Astrocyte (in vitro differentiated cells and primary cell): Measurements from ENCODE around the gene CYP27A1. TPM values are rescaled to one million over a fixed set of nuclear protein-coding genes. Genes with fewer than 3 reads are reported as not detected.

ENCODE experiments used
- DNase-seq: peaks from one replicate; pipeline ENCODE4 v3.0.0-alpha.2; 2010; ENCODE audit warnings: low read depth
- FAIRE-seq: peaks from 2 replicates; lab custom pipeline; 2011; peaks lifted over from hg19 to GRCh38; lab: Jason Lieb, UNC
- H2AFZ ChIP-seq: 2 replicates; pipeline ENCODE4 v1.6.0; 2012; ENCODE audit warnings: low read depth, low read length, inconsistent platforms
- H3K27ac ChIP-seq: 2 replicates; pipeline ENCODE4 v1.5.1; 2011; ENCODE audit warnings: low read depth, low read length, inconsistent platforms
- H3K27me3 ChIP-seq: 2 replicates; pipeline ENCODE4 v1.6.0; 2011; ENCODE audit warnings: low read length, inconsistent platforms; ENCODE audit not compliant: insufficient read depth
- H3K36me3 ChIP-seq: 2 replicates; pipeline ENCODE4 v1.5.1; 2011; ENCODE audit warnings: low read length, inconsistent platforms; ENCODE audit not compliant: insufficient read depth
- H3K4me1 ChIP-seq: 2 replicates; pipeline ENCODE4 v1.5.1; 2011; ENCODE audit warnings: low read length, inconsistent platforms; ENCODE audit not compliant: insufficient read depth
- H3K4me2 ChIP-seq: 2 replicates; pipeline ENCODE4 v1.6.0; 2012; ENCODE audit warnings: low read length, inconsistent platforms
- H3K4me3 ChIP-seq: 2 replicates; pipeline ENCODE4 v1.5.1; 2011; ENCODE audit warnings: low read depth, mild to moderate bottlenecking, low read length, inconsistent platforms; ENCODE audit not compliant: insufficient read depth
- H3K79me2 ChIP-seq: 2 replicates; pipeline ENCODE4 v1.6.0; 2012; ENCODE audit warnings: mild to moderate bottlenecking, low read length, inconsistent platforms; ENCODE audit not compliant: insufficient read depth
- H3K9ac ChIP-seq: 2 replicates; pipeline ENCODE4 v1.6.0; 2012; ENCODE audit warnings: mild to moderate bottlenecking, low read length, inconsistent platforms
- H3K9me3 ChIP-seq: 2 replicates; pipeline ENCODE4 v1.5.1; 2012; ENCODE audit warnings: low read depth, mild to moderate bottlenecking, low read length, inconsistent platforms; ENCODE audit not compliant: insufficient read depth
- H4K20me1 ChIP-seq: 2 replicates; pipeline ENCODE4 v1.6.0; 2012; ENCODE audit warnings: low read length, inconsistent platforms; ENCODE audit not compliant: insufficient read depth
- H3K27ac Mint-ChIP-seq: one replicate; pipeline ENCODE4 v1.8.0; 2021; ENCODE audit warnings: mild to moderate bottlenecking, mixed read lengths; ENCODE audit not compliant: unreplicated experiment
- H3K27me3 Mint-ChIP-seq: one replicate; pipeline ENCODE4 v1.8.0; 2021; ENCODE audit warnings: low read depth, mixed read lengths; ENCODE audit not compliant: unreplicated experiment
- H3K36me3 Mint-ChIP-seq: one replicate; pipeline ENCODE4 v1.8.0; 2021; ENCODE audit warnings: low read depth, mixed read lengths; ENCODE audit not compliant: unreplicated experiment
- H3K4me1 Mint-ChIP-seq: one replicate; pipeline ENCODE4 v1.8.0; 2021; ENCODE audit warnings: low read depth, mixed read lengths; ENCODE audit not compliant: unreplicated experiment
- H3K4me3 Mint-ChIP-seq: one replicate; pipeline ENCODE4 v1.8.0; 2021; ENCODE audit warnings: mild to moderate bottlenecking, moderate library complexity, mixed read lengths; ENCODE audit not compliant: unreplicated experiment
- H3K9me3 Mint-ChIP-seq: one replicate; pipeline ENCODE4 v1.8.0; 2021; ENCODE audit warnings: mild to moderate bottlenecking, mixed read lengths; ENCODE audit not compliant: unreplicated experiment
- EZH2 ChIP-seq: IDR thresholded peaks from 2 replicates; pipeline ENCODE4 v1.6.1; 2012; ENCODE audit warnings: mild to moderate bottlenecking, low read length, inconsistent platforms; ENCODE audit not compliant: insufficient read depth
- total RNA-seq: library from RNA; stranded (reverse); gene quantifications from 2 replicates; pipeline ENCODE4 v1.2.1, GENCODE V29; 2021
- TF ChIP-seq, protein P1 (sequence below): IDR thresholded peaks from 2 replicates; pipeline ENCODE4 v1.5.1; 2011; ENCODE audit warnings: low read depth, mild to moderate bottlenecking, inconsistent platforms, low read length, moderate library complexity; ENCODE audit not compliant: insufficient read depth

CYP27A1 gene
- total RNA-seq, 1 donor from 2014 or later: 3.9 TPM

DNA sequence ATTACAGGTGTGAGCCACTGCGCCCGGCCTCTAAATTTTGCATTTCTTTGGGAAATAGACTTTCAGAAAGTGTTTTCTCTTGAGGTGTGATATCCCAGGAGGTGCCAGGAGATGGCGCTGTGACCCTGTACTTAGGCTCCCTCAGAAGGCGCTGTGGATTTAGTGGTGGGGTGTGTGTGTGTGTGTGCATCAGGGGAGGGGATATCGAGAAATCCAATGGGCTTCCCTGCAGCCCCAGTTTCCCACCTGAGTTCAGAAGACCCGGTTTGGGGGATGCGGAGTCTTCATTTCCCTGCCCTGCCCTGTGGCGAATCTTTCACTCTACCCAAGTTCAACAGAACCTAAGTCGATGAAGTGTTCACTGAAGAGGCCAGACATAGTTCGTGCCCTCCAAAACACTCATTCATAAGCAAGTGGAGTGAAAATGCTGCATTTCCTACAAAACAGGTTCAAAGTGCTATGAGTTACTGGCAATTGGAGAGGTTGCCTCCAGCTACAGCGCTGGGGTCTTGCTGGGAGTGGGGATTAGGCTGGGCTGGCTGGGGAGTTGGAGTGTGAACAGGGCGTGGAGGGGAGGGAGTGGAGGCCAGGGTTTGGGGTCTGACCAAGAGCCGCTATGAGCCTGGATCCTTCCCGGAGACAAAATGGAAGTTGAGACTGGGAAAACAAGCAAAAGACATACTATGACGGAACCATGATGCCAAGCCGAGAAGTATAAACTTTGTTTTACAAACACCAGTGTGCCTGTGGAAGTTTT lies 71.1 kb downstream of the CYP27A1 start:
- DNase-seq: peak; percentile 40

DNA sequence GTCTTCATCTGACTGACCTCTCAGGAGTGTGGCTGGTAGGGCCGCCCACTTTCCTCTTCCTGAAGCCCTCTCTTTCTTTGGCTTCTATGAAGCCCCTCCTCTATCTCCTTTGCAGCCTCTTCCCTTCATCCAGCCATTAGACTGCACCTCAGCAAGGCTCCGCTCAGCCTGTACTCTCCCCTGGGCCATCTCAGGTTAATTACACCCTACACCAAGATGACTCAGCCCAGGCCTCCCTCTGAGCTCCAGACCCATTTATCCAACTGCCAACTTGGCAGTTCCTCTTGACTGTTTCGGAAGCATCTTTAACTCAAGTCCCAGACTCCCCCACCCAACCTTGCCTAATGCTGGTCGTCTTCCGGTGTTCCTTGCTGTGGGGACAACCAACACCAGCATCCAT lies 71.8 kb downstream of the CYP27A1 start:
- H3K79me2 ChIP-seq: no peaks in the 10 kb centered on the region
- no peak overlapping the region for H3K27ac ChIP-seq
- Mint-ChIP-seq H3K27ac (peak overlapping the region; percentile 84), H3K9me3 (peaks cover 6% of the 10 kb centered on the region), H3K4me1 (peaks cover 27% of the 10 kb centered on the region), H3K4me3 (no peak overlapping the region), H3K36me3 (peaks cover 4% of the 10 kb centered on the region), H3K27me3 (peaks cover 68% of the 10 kb centered on the region)
- H3K36me3 ChIP-seq: no peaks in the 10 kb centered on the region
- DNase-seq: peak; percentile 55
- H3K27me3 ChIP-seq: peaks cover 55% of the 10 kb centered on the region
- H3K4me3 ChIP-seq: no peak overlapping the region
- no peak overlapping the region for H3K9ac ChIP-seq
- no peaks in the 10 kb centered on the region for H3K9me3 ChIP-seq
- no peaks in the 10 kb centered on the region for H4K20me1 ChIP-seq
- no peak for FAIRE-seq
- H3K4me1 ChIP-seq: peaks cover 5% of the 10 kb centered on the region
- H2AFZ ChIP-seq: peak overlapping the region; percentile 22
- peak overlapping the region; percentile 7 for H3K4me2 ChIP-seq
- TF ChIP-seq, protein P1, sequence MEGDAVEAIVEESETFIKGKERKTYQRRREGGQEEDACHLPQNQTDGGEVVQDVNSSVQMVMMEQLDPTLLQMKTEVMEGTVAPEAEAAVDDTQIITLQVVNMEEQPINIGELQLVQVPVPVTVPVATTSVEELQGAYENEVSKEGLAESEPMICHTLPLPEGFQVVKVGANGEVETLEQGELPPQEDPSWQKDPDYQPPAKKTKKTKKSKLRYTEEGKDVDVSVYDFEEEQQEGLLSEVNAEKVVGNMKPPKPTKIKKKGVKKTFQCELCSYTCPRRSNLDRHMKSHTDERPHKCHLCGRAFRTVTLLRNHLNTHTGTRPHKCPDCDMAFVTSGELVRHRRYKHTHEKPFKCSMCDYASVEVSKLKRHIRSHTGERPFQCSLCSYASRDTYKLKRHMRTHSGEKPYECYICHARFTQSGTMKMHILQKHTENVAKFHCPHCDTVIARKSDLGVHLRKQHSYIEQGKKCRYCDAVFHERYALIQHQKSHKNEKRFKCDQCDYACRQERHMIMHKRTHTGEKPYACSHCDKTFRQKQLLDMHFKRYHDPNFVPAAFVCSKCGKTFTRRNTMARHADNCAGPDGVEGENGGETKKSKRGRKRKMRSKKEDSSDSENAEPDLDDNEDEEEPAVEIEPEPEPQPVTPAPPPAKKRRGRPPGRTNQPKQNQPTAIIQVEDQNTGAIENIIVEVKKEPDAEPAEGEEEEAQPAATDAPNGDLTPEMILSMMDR: no peak
- no peak for TF ChIP-seq EZH2

More for the DNA sequence above, 71.1 kb downstream of the CYP27A1 start:
- H4K20me1 ChIP-seq: no peaks in the 10 kb centered on the region
- H3K27ac Mint-ChIP-seq: no peak overlapping the region
- peak overlapping the region; percentile 22 for H2AFZ ChIP-seq
- TF ChIP-seq EZH2: no peak
- TF ChIP-seq, protein P1: peak; percentile 56
- no peaks in the 10 kb centered on the region for H3K79me2 ChIP-seq
- no peak overlapping the region for H3K27ac ChIP-seq
- H3K9ac ChIP-seq: no peak overlapping the region
- no peak for FAIRE-seq
- H3K4me1 Mint-ChIP-seq: peaks cover 24% of the 10 kb centered on the region
- no peaks in the 10 kb centered on the region for H3K36me3 ChIP-seq
- peaks cover 50% of the 10 kb centered on the region for H3K27me3 ChIP-seq
- no peaks in the 10 kb centered on the region for H3K9me3 ChIP-seq
- no peak overlapping the region for H3K4me3 ChIP-seq
- peaks cover 62% of the 10 kb centered on the region for H3K27me3 Mint-ChIP-seq
- peaks cover 4% of the 10 kb centered on the region for H3K36me3 Mint-ChIP-seq
- peaks cover 5% of the 10 kb centered on the region for H3K4me1 ChIP-seq
- H3K4me3 Mint-ChIP-seq: no peak overlapping the region
- peaks cover 6% of the 10 kb centered on the region for H3K9me3 Mint-ChIP-seq
- peak overlapping the region; percentile 6 for H3K4me2 ChIP-seq

DNA sequence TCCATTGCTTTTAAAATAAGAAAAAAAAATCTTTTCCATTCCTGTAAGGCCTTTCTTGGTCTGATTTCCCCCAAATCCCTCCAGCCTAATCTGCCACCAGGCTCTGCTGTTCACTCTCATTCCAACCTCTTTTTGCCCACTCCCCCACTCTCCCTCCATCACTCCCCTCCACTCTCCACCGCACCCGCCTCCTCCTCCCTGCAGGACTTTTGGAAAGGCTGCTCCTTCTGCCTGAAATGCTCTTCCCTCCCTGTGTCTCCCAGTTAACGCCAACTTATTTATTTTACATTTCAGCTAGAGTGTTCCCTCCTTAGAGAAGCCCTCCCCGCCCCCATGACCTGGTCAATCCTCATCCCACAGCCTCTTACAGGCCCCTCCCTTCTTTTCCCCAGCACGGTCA lies 72.9 kb downstream of the CYP27A1 start:
- H3K36me3 ChIP-seq: no peaks in the 10 kb centered on the region
- no peak overlapping the region for H3K27ac Mint-ChIP-seq
- peaks cover 6% of the 10 kb centered on the region for H3K9me3 Mint-ChIP-seq
- no peak overlapping the region for H3K27ac ChIP-seq
- H3K4me3 Mint-ChIP-seq: no peak overlapping the region
- H3K79me2 ChIP-seq: no peaks in the 10 kb centered on the region
- peaks cover 5% of the 10 kb centered on the region for H3K4me1 ChIP-seq
- no peak overlapping the region for H3K4me2 ChIP-seq
- peaks cover 73% of the 10 kb centered on the region for H3K27me3 Mint-ChIP-seq
- no peak for FAIRE-seq
- TF ChIP-seq, protein P1: no peak
- TF ChIP-seq EZH2: no peak
- no peak overlapping the region for H2AFZ ChIP-seq
- no peak for DNase-seq
- H3K27me3 ChIP-seq: peaks cover 61% of the 10 kb centered on the region
- H3K36me3 Mint-ChIP-seq: peaks cover 4% of the 10 kb centered on the region
- H3K9ac ChIP-seq: no peak overlapping the region
- H3K4me1 Mint-ChIP-seq: peaks cover 27% of the 10 kb centered on the region
- H3K4me3 ChIP-seq: no peak overlapping the region
- H4K20me1 ChIP-seq: no peaks in the 10 kb centered on the region
- no peaks in the 10 kb centered on the region for H3K9me3 ChIP-seq
